Inflammatory macrophage treated with lipopolysaccharide for 1 hour (primary cell): ENCODE data around the gene RASGRP4.
"Not testable (repeated sequence)": the region's sequence is repeated elsewhere in the genome, so short reads cannot be mapped to it uniquely, and the experiment has no call there.

Experiments
- DNase-seq, 2 donors: peaks; one replicate each; pipeline ENCODE4 v3.0.0-alpha.2; 2020 to 2022

RASGRP4 gene

DNA sequence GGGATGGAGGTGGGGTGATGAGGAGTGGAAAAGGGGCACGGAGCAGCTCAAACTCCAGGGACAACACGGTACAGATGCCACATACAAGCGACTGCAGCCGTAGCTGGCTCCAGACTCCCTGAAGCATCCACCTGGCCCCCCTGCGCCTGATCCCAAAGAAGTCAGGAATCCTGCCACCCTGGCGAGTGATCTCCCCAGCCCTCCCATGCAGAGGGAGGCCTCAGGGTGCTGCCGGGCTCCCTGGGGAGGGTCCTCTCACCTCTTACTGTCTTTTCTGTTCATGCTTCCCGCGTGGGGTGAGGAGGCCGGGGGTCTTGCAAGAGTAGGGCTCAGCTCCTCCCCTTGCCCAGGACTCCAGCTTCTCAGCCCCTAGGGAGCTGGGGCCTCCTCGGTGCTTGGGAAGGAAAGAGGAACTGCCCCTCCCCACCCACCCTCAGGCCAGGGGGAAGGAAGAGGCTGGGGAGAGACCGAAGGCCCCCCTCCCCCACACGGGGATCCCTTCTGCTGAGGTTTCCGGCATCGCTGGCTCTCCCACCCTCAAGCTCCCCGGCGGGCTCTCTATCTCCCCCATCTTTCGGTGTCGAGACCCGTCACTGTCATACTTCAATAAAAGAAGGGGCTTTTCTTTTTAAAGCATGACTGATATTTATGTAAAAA lies at the start of gene RASGRP4:
Gene RASGRP4, minus strand, starts transcription at position 410 of the 657 bp plus-strand sequence. Its CDS starts 128 bp downstream, at position 282.
- DNase-seq: peak; percentile 40 to 55

- DNase-seq: no peak
These were observed 49.2 kb upstream of the RASGRP4 start for GRCh38 chr19:38475176-38475575.

DNA sequence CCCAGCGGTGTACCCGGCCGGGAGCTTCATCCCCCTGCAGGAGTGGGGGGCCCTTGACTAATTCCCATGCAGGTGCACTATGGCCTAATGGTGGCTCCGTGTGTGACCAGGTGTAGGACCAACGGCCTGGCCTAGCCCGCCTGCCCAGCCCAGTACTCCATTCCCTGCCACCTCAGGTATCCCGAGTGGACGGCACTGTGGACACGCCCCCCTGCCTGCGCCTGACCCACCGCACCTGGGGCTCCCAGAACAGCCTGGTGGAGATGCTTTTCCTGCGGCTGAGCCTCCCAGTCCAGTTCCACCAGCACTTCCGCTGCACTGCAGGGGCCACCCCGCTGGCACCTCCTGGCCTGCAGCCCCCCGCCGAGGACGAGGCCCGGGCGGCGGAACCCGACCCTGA lies 47.2 kb upstream of the RASGRP4 start:
- no peak for DNase-seq

- DNase-seq: not testable (repeated sequence)
These were observed 46.7 kb upstream of the RASGRP4 start for GRCh38 chr19:38472725-38473124.

- no peak for DNase-seq
These were observed 44.9 kb upstream of the RASGRP4 start for GRCh38 chr19:38470788-38471480.

GRCh38 chr19:38469151-38469550 lies 43.1 kb upstream of the RASGRP4 start:
- no peak for DNase-seq

DNA sequence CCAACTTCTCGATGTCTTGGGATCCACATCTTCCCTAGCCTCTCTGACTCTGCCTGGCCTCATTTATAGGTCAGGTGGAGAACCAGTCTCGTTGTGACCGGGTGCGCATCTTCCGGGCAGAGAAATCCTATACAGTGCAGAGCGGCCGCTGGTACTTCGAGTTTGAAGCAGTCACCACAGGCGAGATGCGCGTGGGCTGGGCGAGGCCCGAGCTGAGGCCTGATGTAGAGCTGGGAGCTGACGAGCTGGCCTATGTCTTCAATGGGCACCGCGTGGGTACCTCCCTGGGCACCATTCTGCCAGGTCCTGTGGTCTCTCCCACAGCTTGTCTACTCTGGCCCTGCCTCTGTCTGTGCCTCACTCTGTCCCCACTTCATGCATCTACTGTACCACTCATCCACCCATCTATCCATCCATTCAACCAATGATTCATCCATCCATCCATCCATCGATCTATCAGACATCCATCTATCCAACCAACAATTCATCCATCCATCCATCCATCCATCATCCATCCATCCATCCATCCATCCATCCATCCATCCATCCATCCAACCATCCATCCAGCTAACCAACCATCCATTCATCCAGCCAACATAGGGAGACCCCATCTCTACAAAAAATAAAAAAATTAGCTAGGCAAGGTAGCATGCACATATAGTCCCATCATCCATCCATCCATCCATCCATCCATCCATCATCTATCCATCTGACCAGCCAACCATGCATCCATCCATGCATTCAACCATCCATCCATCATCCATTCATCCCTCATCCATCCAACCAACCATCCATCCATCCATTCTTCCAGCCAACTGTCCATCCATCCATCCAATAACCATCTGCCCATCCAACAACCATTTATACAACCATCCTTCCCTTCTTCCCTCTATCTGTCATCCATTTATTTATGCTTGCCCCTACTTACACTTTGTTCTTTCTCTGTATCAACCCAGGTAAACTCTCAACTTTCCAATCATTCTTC lies 41.8 kb upstream of the RASGRP4 start:
- no peak for DNase-seq

DNA sequence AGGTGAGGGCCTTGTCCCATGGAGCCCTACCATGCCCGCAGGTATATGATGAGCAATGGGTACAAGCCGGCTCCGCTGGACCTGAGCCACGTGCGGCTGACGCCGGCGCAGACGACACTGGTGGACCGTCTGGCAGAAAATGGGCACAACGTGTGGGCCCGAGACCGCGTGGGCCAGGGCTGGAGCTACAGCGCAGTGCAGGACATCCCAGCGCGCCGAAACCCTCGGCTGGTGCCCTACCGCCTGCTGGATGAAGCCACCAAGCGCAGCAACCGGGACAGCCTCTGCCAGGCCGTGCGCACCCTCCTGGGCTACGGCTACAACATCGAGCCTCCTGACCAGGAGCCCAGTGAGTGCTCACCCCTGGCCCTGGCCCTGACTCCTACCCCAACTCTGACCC lies 40.0 kb upstream of the RASGRP4 start:
- no peak for DNase-seq

GRCh38 chr19:38464421-38465082 lies 38.5 kb upstream of the RASGRP4 start:
- DNase-seq: no peak

- no peak for DNase-seq
These were observed 37.3 kb upstream of the RASGRP4 start for GRCh38 chr19:38463365-38463764.

DNA sequence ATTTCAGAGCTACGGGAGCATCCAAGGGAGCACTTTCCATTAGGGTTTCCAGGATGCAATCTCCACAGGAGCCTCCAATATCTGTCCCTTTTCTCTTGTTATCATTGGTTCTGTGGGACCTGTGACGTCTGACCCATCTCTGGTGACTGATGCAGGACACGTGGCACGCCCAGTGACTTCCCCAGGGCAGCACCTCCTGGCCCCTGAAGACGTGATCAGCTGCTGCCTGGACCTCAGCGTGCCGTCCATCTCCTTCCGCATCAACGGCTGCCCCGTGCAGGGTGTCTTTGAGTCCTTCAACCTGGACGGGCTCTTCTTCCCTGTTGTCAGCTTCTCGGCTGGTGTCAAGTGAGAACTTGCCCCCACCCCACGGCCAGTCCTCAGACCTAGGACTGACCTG lies 33.0 kb upstream of the RASGRP4 start:
- DNase-seq: no peak

GRCh38 chr19:38457690-38458405 lies 31.8 kb upstream of the RASGRP4 start:
- DNase-seq: no peak

DNA sequence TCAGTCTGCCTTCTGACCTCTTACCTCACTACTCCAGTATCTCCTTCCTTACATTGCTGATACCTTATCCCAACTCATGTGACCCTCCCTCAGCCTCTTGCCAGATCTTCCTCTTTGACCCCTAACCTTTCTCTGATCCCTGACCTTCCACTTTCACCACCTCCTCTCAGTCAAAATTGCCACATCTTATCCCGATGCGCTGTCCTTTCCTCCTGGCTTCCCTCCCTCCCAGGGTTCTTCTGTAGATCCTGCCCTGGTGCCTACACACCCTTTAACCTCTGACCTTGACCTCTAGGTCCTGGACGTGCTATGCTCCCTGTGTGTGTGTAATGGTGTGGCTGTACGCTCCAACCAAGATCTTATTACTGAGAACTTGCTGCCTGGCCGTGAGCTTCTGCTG lies 31.2 kb upstream of the RASGRP4 start:
- no peak for DNase-seq

- DNase-seq: no peak
These were observed 29.0 kb upstream of the RASGRP4 start for GRCh38 chr19:38455031-38455430.

DNA sequence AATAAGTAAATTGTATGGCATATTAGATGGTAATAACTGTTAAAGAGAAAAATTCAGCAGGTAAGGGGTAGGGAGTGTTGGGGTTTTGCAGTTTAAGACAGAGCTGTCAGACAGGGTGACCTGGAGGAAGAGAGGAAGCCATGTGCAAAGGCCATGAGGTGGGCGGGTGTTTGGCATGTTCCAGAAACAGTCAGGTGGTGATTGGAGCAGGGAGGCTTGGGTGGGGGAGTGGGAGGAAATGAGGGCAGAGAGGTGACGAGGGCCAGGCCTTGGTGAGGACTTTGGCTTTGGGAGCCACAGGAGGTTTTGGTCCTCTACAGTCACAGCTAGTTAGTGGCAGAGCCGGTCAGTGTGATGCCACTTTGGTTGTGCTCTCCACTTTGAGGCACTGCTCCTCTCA lies 27.6 kb upstream of the RASGRP4 start:
- peak in 1 of 2 donors; percentile 19 for DNase-seq

DNA sequence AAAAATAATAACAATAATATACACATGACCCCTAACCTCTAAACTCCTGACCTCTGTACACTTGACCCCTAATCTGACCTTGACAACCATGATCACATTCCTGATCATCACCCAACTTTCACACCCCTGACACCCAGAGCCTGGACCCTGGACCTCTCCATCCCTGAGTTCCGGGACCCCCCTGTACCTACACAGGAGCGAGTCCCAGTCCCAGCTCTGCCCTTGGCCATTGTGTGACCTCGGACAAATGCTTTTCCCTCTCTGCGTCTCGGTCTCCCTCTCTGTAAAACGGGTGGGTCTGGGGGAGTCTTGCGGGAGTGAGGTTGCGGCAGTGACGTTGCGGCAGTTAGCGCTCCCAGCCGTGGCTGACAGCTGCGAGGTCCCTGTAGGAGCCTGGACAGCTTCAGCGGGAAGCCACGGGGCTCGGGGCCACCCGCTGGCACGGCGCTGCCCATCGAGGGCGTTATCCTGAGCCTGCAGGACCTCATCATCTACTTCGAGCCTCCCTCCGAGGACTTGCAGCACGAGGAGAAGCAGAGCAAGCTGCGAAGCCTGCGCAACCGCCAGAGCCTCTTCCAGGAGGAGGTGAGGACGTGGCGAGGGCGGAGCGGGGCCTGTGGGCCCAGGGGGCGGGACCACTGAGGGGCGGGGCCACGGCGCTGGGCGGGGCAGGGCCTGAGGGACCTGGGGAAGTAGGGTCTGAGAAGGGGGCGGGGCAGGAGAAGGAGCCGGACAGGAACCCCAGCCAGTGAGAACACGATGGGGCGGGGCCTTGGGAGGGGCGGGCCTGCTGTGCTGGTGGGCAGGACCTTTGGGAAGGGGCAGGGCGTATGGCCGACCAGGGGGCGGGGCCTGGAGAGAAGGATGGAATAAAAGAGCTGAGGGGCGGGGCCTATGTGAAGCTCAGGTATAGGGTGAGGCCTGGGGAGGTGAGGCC lies 26.7 kb upstream of the RASGRP4 start:
- no peak for DNase-seq

GRCh38 chr19:38451629-38452028 lies 25.6 kb upstream of the RASGRP4 start:
- DNase-seq: no peak

DNA sequence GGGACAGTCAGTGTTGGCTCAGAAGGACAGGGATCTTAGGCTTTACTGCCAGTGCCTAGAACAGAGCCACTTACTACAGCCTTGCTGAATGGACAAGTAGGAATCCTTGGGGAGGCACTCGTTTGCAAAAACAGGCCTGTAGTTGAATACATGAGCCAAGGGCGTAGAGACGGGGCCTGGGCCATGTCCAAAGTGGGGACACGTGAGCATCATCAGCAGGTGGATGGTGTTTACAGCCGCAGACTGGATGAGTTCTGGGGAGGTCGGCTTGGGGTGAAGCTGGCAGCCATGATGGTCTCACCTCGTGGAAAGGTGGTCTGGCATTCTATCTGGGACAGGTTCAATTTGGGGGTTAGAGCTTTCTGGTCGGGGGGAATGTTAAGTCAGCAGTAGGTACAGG lies 25.0 kb upstream of the RASGRP4 start:
- no peak for DNase-seq

- no peak for DNase-seq
These were observed 23.5 kb upstream of the RASGRP4 start for GRCh38 chr19:38449518-38449917.

DNA sequence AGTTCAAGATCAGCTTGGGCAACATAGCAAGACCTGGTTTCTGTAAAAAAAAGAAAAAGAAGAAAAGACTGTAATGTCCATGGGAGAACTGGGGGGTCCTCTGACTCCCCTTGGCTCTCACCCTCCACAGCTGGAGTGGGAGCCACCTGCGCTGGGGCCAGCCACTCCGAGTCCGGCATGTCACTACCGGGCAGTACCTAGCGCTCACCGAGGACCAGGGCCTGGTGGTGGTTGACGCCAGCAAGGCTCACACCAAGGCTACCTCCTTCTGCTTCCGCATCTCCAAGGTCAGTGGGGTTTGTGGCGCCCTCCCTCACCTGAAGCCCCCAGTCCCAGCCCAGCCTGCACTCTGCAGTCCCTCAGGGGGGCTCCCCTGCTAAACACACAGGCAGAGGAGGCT lies 22.2 kb upstream of the RASGRP4 start:
- no peak for DNase-seq

- no peak for DNase-seq
These were observed 19.3 kb upstream of the RASGRP4 start for GRCh38 chr19:38445362-38445761.
